Right hindlimb (tissue), 1 donor: ENCODE measurements around the gene USP48.
"Not testable (repeated sequence)": the region's sequence is repeated elsewhere in the genome, so short reads cannot be mapped to it uniquely, and the experiment has no call there.

Source experiments
- DNase-seq: peaks from one replicate; pipeline ENCODE4 v3.0.0-alpha.2; 2018

USP48 gene

GRCh38 chr1:21815724-21816321, 32.9 kb upstream of the USP48 start:
- DNase-seq = peak; percentile 63

- DNase-seq = no peak
These were observed 32.1 kb upstream of the USP48 start for GRCh38 chr1:21814981-21815582.

- no peak for DNase-seq
These were observed 31.4 kb upstream of the USP48 start for GRCh38 chr1:21814241-21814918.

- DNase-seq = no peak
These were observed 30.6 kb upstream of the USP48 start for GRCh38 chr1:21813542-21813941.

- no peak for DNase-seq
These were observed 28.9 kb upstream of the USP48 start, which contains the start of gene LDLRAD2 for GRCh38 chr1:21811875-21812305. Gene LDLRAD2 (plus strand): TSS chr1:21812265. CDS start chr1:21812452, 187 bp downstream.

GRCh38 chr1:21804536-21804935, 21.6 kb upstream of the USP48 start:
- no peak for DNase-seq

- DNase-seq = no peak
These were observed 18.2 kb upstream of the USP48 start for GRCh38 chr1:21801100-21801499.

GRCh38 chr1:21799730-21800129, 16.8 kb upstream of the USP48 start:
- no peak for DNase-seq

- DNase-seq = no peak
These were observed 12.1 kb upstream of the USP48 start for GRCh38 chr1:21795075-21795474.

GRCh38 chr1:21794656-21795055, 11.7 kb upstream of the USP48 start:
- DNase-seq = no peak

- DNase-seq = no peak
These were observed 10.2 kb upstream of the USP48 start for GRCh38 chr1:21793104-21793503.

GRCh38 chr1:21786640-21787039, 3.7 kb upstream of the USP48 start:
- no peak for DNase-seq

GRCh38 chr1:21785764-21786163, 2.8 kb upstream of the USP48 start:
- not testable (repeated sequence) for DNase-seq

- DNase-seq = peak; percentile 98
These were observed 992 bp upstream of the USP48 start for GRCh38 chr1:21783679-21784603.

GRCh38 chr1:21782349-21782867, 541 bp downstream of the USP48 start:
- peak; percentile 66 for DNase-seq

GRCh38 chr1:21781815-21782348, 1.1 kb downstream of the USP48 start:
- DNase-seq = peak; percentile 36

- no peak for DNase-seq
These were observed 3.1 kb downstream of the USP48 start for GRCh38 chr1:21779613-21780521.

GRCh38 chr1:21778405-21778727, 4.6 kb downstream of the USP48 start:
- DNase-seq = no peak

GRCh38 chr1:21776925-21777324, 6.0 kb downstream of the USP48 start:
- not testable (repeated sequence) for DNase-seq

- DNase-seq = no peak
These were observed 6.9 kb downstream of the USP48 start for GRCh38 chr1:21775985-21776562.

GRCh38 chr1:21775550-21775914, 7.4 kb downstream of the USP48 start:
- DNase-seq = no peak
